CD14-positive monocyte (primary cell): ENCODE results near the gene URB1. TPM values are rescaled to one million over a fixed set of nuclear protein-coding genes. Genes with fewer than 3 reads are reported as not detected.

Source experiments
- DNase-seq, 3 donors: peaks; one replicate each; pipeline ENCODE4 v3.0.0-alpha.2; 2011 to 2022
- H2AFZ ChIP-seq: 2 replicates; pipeline ENCODE4 v1.6.0; 2012; ENCODE audit warnings: mild to moderate bottlenecking, low read depth, low read length, inconsistent platforms; ENCODE audit not compliant: insufficient read depth, poor library complexity, severe bottlenecking
- H3K27ac ChIP-seq, 2 donors: 1 replicate in 1 of 2; 2 replicates in 1 of 2; pipeline ENCODE4 v1.5.1; 2012 to 2013; ENCODE audit warnings: low read length in 2 of 2, control low read depth in 1 of 2, inconsistent platforms in 1 of 2, low read depth in 1 of 2, mild to moderate bottlenecking in 1 of 2
- H3K27me3 ChIP-seq, 2 donors: one replicate each; pipeline versions ENCODE4 v1.6.0 to v1.6.1; 2011 to 2013; ENCODE audit warnings: low read length in 2 of 2; ENCODE audit not compliant: control insufficient read depth in 2 of 2, insufficient read depth in 2 of 2
- H3K36me3 ChIP-seq, 2 donors: replicated peaks in 1 of 2; 1 replicate in 1 of 2; 2 replicates in 1 of 2; pipeline versions ENCODE4 v1.5.1 to v1.6.1; 2012 to 2013; ENCODE audit warnings: low read length in 2 of 2, control low read depth in 1 of 2, inconsistent platforms in 1 of 2, mild to moderate bottlenecking in 1 of 2; ENCODE audit not compliant: insufficient read depth in 2 of 2, control insufficient read depth in 1 of 2
- H3K4me1 ChIP-seq, 2 donors: 1 replicate in 1 of 2; 2 replicates in 1 of 2; pipeline versions ENCODE4 v1.5.1 to v1.6.1; 2012 to 2013; ENCODE audit warnings: low read length in 2 of 2, control low read depth in 1 of 2, inconsistent platforms in 1 of 2, mild to moderate bottlenecking in 1 of 2, moderate library complexity in 1 of 2; ENCODE audit not compliant: insufficient read depth in 2 of 2, control insufficient read depth in 1 of 2
- H3K4me2 ChIP-seq: replicated peaks from 2 replicates; pipeline ENCODE3; 2012; ENCODE audit warnings: low read length, moderate library complexity, mild to moderate bottlenecking; ENCODE audit not compliant: poor library complexity, severe bottlenecking; ENCODE audit errors: extremely low read depth
- H3K4me3 ChIP-seq, 3 experiments: fragments of 200-600 bp in 1 of 3; sonication (generic) in 1 of 3; replicated peaks in 1 of 3; 1 replicate in 2 of 3; 2 replicates in 1 of 3; pipeline ENCODE4 v1.5.1; 2011 to 2013; ENCODE audit warnings: low read length in 3 of 3, mild to moderate bottlenecking in 3 of 3, control low read depth in 2 of 3, low read depth in 2 of 3, inconsistent platforms in 1 of 3, moderate library complexity in 1 of 3
- H3K79me2 ChIP-seq: 2 replicates; pipeline ENCODE4 v1.6.0; 2012; ENCODE audit warnings: mild to moderate bottlenecking, control low read depth, inconsistent platforms, low read length, moderate library complexity; ENCODE audit not compliant: insufficient read depth
- H3K9ac ChIP-seq: 2 replicates; pipeline ENCODE4 v1.6.0; 2017; ENCODE audit warnings: low read length, mild to moderate bottlenecking; ENCODE audit not compliant: insufficient read depth, poor library complexity, severe bottlenecking
- H3K9me3 ChIP-seq, 2 donors: replicated peaks in 1 of 2; 1 replicate in 1 of 2; 2 replicates in 1 of 2; pipeline versions ENCODE4 v1.5.1 to v1.6.1; 2012 to 2013; ENCODE audit warnings: low read length in 2 of 2, control low read depth in 1 of 2; ENCODE audit not compliant: control insufficient read depth in 1 of 2, insufficient read depth in 1 of 2
- H4K20me1 ChIP-seq: 2 replicates; pipeline ENCODE4 v1.6.0; 2012; ENCODE audit warnings: mild to moderate bottlenecking, low read length, control low read depth, moderate library complexity; ENCODE audit not compliant: insufficient read depth
- H3K27ac Mint-ChIP-seq, 7 donors: one replicate each; pipeline ENCODE4 v1.8.0; 2020; ENCODE audit warnings: mild to moderate bottlenecking in 7 of 7, mixed read lengths in 7 of 7, moderate library complexity in 6 of 7, inconsistent platforms in 2 of 7
- H3K27me3 Mint-ChIP-seq, 3 donors: one replicate each; pipeline ENCODE4 v1.8.0; 2021 to 2022; ENCODE audit warnings: low read depth in 3 of 3, mild to moderate bottlenecking in 3 of 3, mixed read lengths in 3 of 3, moderate library complexity in 3 of 3, inconsistent platforms in 1 of 3
- H3K36me3 Mint-ChIP-seq, 2 donors: one replicate each; pipeline ENCODE4 v1.8.0; 2020; ENCODE audit warnings: mixed read lengths in 2 of 2, inconsistent platforms in 1 of 2, mild to moderate bottlenecking in 1 of 2
- H3K4me1 Mint-ChIP-seq: one replicate; pipeline ENCODE4 v1.8.0; 2020; ENCODE audit warnings: mild to moderate bottlenecking, mixed read lengths
- H3K4me3 Mint-ChIP-seq, 2 donors: one replicate each; pipeline ENCODE4 v1.8.0; 2020; ENCODE audit warnings: mild to moderate bottlenecking in 2 of 2, mixed read lengths in 2 of 2, moderate library complexity in 1 of 2
- H3K9me3 Mint-ChIP-seq, 7 donors: one replicate each; pipeline ENCODE4 v1.8.0; 2020 to 2022; ENCODE audit warnings: mixed read lengths in 7 of 7, mild to moderate bottlenecking in 6 of 7, moderate library complexity in 6 of 7, inconsistent platforms in 2 of 7
- CTCF ChIP-seq: fragments of 200-600 bp; IDR thresholded peaks from one replicate; pipeline ENCODE4 v1.8.0; 2022; ENCODE audit warnings: antibody characterized with exemption, mild to moderate bottlenecking
- WGBS: methylation state at CpG from one replicate; pipeline ENCODE4 v1.1.5; 2013; ENCODE audit warnings: missing lambda C conversion rate; ENCODE audit not compliant: insufficient coverage; 5-methylcytosine and 5-hydroxymethylcytosine counted together
- intact Hi-C, 2 donors: fragments of 100-400 bp; cut with micrococcal nuclease; formaldehyde crosslinking; loops; one replicate each; pipeline versions ENCODE4 v1.15.0 to v1.15.1; 2023
- polyA plus RNA-seq, 3 donors: library from polyadenylated mRNA; depleted of rRNA in 1 of 3; unstranded in 2 of 3; stranded (reverse) in 1 of 3; fragments of 300-500 nt in 2 of 3; fragments of >200 nt in 1 of 3; fragmentation: Illumina TruSeq in 2 of 3; gene quantifications; 1 replicate in 2 of 3; 2 replicates in 1 of 3; pipeline ENCODE4 v1.2.3, GENCODE V29; 2012 to 2021

The URB1 gene
- polyA plus RNA-seq, 3 donors = 0.25 to 2.4 (median 0.47) TPM

DNA sequence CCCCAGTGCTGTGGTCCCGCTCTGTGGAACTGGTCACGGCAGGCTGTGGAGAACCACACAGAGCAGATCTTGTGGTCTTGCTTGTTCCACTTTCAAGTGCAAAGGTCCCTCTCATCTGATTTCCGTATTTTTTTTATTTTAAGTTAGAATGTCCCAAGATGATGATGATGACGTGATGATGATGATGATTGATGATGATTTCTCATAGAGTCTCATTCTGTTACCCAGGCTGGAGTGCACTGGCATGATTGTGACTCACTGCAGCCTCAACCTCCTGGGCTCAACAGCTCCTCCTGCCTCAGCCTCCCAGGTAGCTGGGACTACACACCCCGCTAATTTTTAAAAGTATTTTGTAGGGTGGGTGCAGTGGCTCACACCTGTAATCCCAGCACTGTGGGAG, 31.9 kb upstream of the URB1 start:
- Histone ChIP-seq H3K4me2 (no peak overlapping the region), H3K27ac (no peak overlapping the region), H3K4me1 (no peaks in the 10 kb centered on the region), H3K4me3 (no peak overlapping the region), H3K79me2 (no peaks in the 10 kb centered on the region), H4K20me1 (no peaks in the 10 kb centered on the region), H3K9ac (no peak overlapping the region), H3K9me3 (no peaks in the 10 kb centered on the region), H2AFZ (no peak overlapping the region), H3K27me3 (no peaks in the 10 kb centered on the region), H3K36me3 (no peaks in the 10 kb centered on the region)
- no peaks in the 10 kb centered on the region for H3K36me3 Mint-ChIP-seq
- H3K9me3 Mint-ChIP-seq = peaks cover 2 to 8% (median 5%) of the 10 kb centered on the region in 7 donors
- peaks cover 0 to 6% (median 2%) of the 10 kb centered on the region in 3 donors for H3K27me3 Mint-ChIP-seq
- no peak for TF ChIP-seq CTCF
- intact Hi-C loops = no loop called here
- peaks cover 7% of the 10 kb centered on the region for H3K4me1 Mint-ChIP-seq
- WGBS = 100% methylated on average over 2 of the region's 5 CpGs
- DNase-seq = no peak
- H3K27ac Mint-ChIP-seq = no peak overlapping the region
- H3K4me3 Mint-ChIP-seq = no peak overlapping the region

- Histone ChIP-seq H3K4me3 (no peak overlapping the region), H2AFZ (no peak overlapping the region), H3K4me2 (no peak overlapping the region), H3K27ac (no peak overlapping the region), H4K20me1 (no peaks in the 10 kb centered on the region), H3K9ac (no peak overlapping the region), H3K4me1 (no peaks in the 10 kb centered on the region), H3K79me2 (no peaks in the 10 kb centered on the region), H3K27me3 (no peaks in the 10 kb centered on the region), H3K9me3 (no peaks in the 10 kb centered on the region), H3K36me3 (no peaks in the 10 kb centered on the region)
- Mint-ChIP-seq H3K27ac (no peak overlapping the region), H3K4me3 (no peak overlapping the region), H3K27me3 (peaks cover 0 to 6% (median 2%) of the 10 kb centered on the region in 3 donors), H3K9me3 (peaks cover 2 to 8% (median 5%) of the 10 kb centered on the region in 7 donors), H3K36me3 (no peaks in the 10 kb centered on the region), H3K4me1 (peaks cover 7% of the 10 kb centered on the region)
- intact Hi-C loops = no loop called here
- DNase-seq = no peak
- no peak for TF ChIP-seq CTCF
- no CpG with 5 or more reads among the region's 2 CpGs for WGBS
Measured at GRCh38 chr21:32424191-32424535, 31.4 kb upstream of the URB1 start.
